SIG-M5 (cell line): ENCODE results near the gene FRG2B.
"Not testable (repeated sequence)": the region's sequence is repeated elsewhere in the genome, so short reads cannot be mapped to it uniquely, and the experiment has no call there.

Source experiments
- DNase-seq: peaks from one replicate; lab custom pipeline; 2025; lab: John Stamatoyannopoulos, UW

Gene FRG2B

GRCh38 chr10:133626695-133627094 is at the start of gene FRG2B:
TSS of gene FRG2B (minus strand) at chr10:133626795. CDS start at chr10:133626742, 53 bp downstream.
- not testable (repeated sequence) for DNase-seq

- not testable (repeated sequence) for DNase-seq
Observed at GRCh38 chr10:133667446-133667845, 40.9 kb upstream of the FRG2B start.

- DNase-seq = not testable (repeated sequence)
Observed at GRCh38 chr10:133663544-133664160, 37.1 kb upstream of the FRG2B start.

DNA sequence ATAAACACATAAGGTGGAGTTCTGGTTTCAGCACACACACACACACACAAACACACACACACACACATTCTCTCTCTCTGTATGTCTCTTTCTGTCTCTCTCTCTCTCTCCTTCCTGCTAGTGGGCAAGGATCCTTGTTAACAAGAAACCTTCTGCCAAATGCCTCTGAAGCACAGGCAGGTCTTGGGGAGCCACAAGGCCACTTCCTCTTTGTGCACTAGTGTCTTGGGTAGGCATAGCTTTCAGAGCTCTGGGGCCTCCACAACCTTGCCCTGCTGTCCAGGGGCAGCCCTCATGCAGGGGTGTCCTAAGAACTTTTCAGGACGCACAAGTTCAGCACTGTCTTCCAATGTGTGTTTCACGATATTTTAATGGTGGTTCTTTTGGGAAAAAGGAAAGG is 34.5 kb upstream of the FRG2B start:
- DNase-seq = not testable (repeated sequence)

GRCh38 chr10:133660516-133660915 is 33.9 kb upstream of the FRG2B start:
- DNase-seq = not testable (repeated sequence)

GRCh38 chr10:133657276-133657675 is 30.7 kb upstream of the FRG2B start:
- DNase-seq = not testable (repeated sequence)

DNA sequence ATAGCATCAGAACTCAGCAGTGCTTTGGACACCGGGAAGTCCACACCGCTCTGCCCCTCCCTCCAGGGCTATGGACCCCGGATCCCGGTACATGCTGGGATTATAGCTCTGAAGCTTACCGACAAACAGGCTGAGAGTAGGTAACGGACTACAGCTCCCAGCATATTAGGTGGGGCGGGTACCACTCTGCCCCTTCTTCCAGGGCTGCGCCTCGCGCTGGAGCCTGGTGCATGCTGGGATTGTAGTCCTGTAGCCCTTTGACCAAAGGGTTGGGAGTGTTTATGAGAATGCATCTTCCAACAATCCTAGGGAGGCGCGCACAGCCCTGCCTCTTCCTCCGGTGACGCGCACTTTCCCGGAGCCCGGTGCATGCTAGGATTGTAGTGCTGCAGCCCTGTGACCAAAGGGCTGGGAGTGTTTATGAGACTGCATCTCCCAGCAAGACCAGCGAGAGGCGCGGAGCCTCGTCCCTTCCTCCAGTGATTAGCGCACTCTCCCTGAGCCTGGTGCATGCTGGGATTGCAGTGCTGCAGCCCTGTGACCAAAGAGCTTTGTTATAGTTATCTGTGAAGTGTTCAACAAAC is 22.4 kb upstream of the FRG2B start:
- not testable (repeated sequence) for DNase-seq

DNA sequence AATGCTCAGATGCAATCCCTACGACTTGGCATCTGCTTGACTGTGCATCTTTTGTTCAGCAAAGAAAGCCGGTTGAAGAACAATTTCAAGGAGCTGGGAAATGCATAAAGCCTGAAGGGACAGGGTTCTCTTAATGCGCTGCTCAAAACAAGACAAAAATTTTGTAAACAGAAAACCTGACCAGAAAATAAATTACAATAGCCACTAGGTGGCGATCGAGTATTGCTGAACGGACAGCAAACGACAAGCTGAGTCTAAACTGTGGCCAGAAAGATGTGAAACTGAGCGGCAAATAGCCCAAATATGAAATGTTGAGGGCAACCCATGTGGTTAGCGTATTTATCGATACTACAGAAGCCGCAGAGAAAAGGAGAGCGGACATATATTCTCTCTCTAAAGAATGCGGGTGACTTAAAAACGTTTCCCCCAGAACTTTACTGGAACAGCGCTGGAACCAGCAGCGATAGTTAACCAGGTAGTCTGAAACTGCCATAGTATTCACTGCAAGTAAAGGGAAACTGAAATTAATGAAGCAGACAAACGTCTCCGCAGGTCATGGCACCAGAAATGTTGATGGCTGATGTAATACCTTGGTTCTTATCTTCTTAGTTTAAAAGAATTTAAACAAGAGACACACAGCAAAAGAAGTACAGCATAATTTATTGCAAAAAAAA is 20.6 kb upstream of the FRG2B start:
- not testable (repeated sequence) for DNase-seq

DNA sequence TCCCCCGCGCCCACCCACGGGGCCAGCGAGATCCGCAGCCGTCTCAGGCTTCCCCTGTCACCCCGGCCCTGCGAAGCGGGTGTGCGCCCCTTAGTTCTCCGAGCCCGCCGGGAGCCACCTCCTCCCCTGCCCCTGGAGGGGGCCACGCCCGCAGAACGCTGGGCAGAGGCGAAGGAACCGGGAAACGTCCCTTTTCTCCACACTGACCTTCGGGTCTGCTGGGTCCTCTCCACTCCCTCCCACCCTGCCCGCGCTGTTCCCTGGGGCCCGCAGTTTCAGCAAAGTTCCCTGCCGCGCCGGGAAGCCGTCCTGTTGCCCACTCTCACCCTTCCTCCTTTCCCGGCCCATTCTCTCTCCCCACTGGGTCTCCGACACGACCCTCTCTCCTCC is 11.2 kb upstream of the FRG2B start:
- DNase-seq = not testable (repeated sequence)

DNA sequence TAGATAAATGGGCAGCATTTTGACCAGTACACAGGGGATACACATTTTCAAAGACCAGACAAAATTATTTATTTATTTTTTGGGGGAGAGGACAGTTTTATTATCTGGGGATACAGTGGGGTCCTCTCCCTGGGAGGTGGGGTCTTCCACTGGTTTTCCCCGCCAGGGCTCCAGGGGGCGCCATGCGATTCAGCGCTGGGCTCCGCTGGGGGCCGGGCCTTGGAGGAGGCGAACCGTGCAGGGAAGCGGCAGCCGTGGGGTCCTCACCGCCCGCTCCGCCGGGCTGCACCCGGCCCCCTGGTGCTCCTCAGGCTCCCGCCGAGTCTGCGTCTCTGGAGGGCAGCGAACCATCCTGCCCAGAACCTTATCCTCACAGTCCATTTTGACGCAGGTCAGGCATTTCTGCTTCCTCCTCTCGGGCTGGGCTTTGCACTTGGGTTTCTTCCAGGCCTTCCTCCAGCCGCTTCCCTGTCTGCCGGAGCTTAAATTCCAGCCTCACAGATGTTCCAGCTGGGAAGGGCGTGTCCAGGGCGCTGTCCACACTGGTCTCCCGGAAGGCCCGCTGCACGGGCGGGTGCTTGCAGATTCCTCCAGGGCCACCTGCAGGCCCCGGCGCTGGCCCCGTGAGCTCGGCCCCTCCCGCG is 10.7 kb upstream of the FRG2B start:
- DNase-seq = not testable (repeated sequence)

DNA sequence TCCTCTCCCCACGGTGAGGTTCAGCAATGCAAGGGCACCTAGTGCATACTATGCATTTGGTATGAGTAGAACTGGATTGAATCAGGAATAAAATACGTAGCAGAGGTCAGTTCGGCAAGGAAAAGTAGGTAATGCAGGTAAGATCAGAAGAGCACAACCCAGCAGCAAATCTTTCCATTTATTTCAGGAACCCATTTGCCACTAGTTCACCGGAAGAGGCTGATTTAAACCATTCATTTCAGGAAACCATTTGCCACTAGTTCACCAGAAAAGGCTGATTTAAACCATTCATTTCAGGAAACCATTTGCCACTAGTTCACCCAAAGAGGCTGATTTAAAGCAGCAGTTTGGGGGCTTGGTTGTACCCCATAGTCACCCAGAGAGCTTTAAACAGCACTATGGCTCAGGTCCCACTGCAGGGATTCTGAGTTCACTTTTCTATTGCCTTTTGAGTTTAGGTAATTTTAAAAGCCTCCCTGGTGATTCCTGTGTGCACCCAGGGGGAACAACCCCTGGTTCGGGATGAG is 4.2 kb upstream of the FRG2B start:
- not testable (repeated sequence) for DNase-seq

DNA sequence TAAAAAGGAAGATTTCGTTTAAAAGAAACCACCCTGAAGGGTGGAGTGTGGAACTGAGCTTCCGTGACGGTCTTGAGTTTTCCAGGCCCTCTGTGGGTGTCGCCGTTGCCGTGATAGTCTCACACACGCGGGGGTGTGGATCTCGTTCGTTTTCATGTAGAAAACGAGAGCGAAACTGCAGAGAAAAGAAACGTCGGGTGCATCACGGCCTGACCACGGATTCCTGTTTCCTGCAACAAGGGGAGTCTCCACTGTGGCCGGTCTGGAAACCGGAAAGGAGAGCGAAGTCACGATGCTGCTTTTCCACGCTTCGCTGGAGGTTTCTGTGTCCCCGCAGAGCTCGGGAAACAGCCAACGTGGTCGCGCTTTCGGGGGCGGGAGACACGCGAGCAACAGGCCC is 4.1 kb downstream of the FRG2B start:
- DNase-seq = not testable (repeated sequence)

DNA sequence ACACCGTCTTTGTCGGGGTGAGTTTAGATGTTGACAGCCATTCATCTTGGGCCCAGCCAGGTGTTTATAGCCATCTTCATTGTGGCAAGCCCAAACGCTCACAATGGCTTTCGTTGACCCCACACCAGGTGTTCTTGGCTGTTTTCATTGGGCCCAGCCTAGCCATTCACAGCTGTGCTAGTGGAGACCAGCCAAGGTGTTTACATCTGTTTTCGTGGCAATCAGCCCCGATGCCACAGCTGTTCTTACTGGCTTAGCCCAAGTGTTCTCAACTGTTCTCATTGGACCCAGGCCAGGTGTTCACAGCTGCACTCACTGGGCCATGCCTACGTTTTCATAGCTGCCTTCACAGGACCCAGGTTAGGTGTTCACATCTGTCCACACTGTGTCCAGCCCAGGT is 7.7 kb downstream of the FRG2B start:
- no peak for DNase-seq

DNA sequence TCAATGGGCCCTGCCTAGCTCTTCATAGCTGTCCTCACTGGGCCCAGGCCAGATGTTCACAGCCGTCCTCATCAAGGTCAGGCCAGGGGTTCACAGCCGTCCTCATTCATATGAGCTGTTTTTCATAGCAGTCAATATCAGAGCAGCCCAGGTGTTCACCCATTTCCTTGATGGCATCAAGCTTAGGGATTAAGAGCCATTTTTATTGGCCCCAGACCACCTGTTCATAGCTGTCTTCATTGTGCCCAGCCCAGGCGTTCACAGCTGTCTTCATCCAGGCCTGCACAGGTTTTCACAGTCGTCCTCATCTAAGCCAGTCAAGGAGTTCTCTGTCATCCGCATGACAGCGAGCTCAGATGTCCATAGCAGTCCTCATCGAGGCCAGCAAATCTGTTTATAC is 9.4 kb downstream of the FRG2B start:
- DNase-seq = no peak

- DNase-seq = no peak
Observed at GRCh38 chr10:133616371-133617130, 10.0 kb downstream of the FRG2B start.

DNA sequence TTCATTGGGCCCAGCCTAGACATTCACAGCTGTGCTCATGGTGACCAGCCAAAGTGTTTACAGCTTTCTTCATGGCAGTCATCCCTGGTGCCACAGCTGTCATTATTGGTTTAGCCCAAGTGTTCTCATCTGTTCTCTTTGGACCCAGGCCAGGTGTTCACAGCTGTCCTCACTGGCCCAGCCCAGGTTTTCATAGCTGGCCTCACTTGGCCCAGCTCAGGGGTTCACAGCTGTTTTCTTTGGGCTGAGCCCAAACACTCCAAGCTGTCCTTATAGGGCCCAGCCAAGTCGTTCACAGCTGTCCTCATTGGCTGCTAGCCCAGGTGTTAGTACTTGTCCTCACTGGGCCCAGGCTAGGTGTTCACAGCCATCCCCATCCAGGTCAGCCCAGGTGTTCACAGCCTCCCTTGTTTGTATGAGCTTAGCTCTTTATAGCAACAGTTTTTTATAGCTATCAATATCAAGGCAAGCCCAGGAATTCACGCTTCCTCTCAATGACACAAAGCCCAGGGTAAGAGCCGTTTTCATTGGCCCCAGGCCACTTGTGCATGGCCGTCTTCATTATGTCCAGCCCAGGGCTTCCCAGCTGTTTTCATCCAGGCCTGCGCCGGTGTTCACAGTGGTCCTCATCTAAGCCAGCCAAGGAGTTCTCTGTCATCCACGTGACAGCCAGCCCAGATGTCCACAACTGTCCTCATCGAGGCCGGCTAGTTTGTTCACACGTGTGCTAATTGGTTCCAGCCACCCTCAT is 11.6 kb downstream of the FRG2B start:
- DNase-seq = no peak

DNA sequence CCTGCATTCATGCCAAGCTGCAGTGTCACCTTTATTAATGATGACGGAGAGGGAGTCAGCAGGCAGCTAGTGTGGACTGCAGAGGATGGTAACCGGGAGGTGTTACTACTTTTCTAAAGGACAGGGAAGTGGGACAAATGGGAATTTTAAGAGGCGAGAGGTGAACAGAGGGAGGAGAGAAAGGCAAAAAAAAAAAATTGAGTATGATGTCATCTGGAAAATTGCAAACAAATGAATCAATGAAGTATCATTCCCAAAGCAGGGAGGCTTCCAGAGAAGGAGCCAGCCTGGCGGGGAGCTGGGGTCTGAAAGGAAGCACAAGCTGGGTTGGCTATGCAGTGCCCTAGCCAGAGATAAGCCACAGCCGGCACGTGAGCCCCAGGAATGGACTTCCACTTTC is 12.9 kb downstream of the FRG2B start:
- no peak for DNase-seq

- no peak for DNase-seq
Observed at GRCh38 chr10:133611079-133611478, 15.5 kb downstream of the FRG2B start.

DNA sequence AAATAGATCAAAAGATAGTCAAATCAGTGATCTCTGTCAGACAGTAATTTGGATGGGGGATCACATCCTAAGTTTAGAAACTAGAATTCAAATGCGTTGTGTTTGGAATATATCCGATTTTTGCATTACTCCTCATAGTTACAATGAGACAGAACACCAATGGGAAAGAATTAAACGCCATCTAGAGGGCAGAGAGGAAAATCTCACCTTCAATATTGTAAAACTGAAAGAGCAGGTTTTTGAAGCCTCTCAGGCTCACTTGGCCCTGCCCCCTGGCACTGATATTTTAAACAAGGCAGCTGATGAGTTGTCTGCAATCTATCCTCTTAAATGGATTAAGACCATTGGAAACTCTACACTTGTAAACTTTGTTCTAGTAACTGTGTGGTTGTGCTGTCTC is 17.7 kb downstream of the FRG2B start:
- no peak for DNase-seq

DNA sequence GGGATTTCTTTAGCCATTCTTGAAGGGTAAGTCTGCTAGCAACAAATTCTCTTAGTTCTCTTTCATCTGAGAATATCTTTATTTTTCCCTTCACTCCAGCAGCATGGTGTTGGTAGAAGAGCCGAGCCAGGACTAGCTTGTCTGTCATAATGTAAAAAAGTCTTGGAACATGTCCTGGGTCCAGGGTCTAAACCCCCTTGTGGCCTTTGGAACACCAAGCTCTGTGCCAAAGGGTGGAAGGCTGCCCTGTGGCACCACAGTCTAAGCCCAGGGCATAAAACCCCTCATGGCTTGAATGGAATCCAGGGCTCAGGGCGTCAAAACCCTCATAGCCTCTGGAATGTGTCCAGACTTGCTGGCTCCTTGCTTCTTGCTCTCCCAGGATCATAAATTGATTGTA is 23.2 kb downstream of the FRG2B start:
- not testable (repeated sequence) for DNase-seq

GRCh38 chr10:133600657-133601056 is 25.9 kb downstream of the FRG2B start:
- DNase-seq = no peak
